Limb (tissue), 2 donors: Measurements from ENCODE around the gene MAP2K4.
"Not testable (repeated sequence)": the region's sequence is repeated elsewhere in the genome, so short reads cannot be mapped to it uniquely, and the experiment has no call there.

ENCODE experiments used
- DNase-seq, 2 donors: peaks; one replicate each; pipeline ENCODE4 v3.0.0-alpha.2; 2016; ENCODE audit errors: extremely low spot score in 2 of 2

The MAP2K4 gene

DNA sequence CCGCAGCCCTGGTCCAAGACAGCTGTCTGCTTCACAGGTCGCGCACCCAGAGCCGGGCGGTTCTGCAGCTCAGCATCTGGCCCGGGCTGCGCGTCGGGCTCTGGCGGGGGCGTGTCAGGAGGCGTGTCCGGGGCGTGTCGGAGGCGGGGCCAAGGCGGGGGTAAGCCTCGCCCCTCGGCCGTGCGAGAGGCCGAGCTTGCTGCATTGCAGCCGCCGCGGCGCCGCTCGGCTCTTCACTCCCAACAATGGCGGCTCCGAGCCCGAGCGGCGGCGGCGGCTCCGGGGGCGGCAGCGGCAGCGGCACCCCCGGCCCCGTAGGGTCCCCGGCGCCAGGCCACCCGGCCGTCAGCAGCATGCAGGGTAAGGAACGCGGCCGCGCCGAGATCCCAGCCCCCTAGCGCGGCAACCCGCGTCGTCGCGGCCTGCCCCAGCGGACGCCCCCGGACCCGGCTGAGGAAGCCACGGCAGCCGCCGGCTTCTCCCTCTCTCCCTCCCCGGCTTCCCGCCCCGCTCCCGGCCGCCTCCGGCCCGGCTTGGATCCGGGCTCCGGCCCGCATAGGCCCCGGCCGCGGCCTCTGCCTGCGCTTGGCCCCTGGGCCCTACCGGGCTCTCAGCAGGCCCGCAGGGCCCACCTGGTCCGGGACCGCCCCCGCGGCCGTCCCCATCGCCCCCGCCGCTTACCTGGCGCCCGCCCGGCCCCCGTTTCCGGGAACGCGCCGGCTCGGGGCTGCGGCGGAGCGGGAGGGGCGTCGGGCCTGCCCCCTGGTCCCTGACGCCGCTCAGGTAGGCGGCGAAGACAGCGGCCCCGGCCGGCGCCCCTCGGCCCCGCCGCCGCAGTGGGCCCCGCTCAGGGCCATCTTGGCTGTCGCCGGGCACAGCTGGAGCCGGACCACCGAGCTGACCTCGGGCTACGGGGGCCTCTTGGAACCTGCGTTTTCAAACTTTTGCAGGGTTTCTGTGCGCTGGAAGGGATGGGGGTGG, at the start of gene MAP2K4:
TSS of gene MAP2K4 (plus strand) at position 236 of the 981 bp plus-strand sequence. CDS start at position 246, 10 bp downstream.
- peak; percentile 88 to 98 for DNase-seq

- not testable (repeated sequence) for DNase-seq
Observed at GRCh38 chr17:11972741-11973140, 47.9 kb upstream of the MAP2K4 start.

DNA sequence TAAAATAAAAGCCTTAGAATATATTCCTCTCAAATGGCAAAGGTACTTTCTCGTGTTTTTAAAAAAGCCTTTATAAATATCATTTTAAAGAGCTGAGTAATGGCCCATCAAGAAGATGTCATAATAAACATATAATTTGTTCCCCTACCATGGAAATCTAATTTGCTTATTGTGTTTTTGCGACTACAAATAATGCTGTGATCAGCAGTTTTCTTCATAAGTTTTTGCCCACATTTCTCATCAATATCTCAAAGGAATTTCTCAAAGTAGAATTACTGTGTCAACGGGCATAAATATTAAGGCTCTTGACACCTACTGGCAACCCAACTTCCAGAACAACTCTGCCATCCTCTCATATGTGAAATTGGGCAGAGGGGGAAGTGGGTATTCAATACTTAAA, 40.9 kb upstream of the MAP2K4 start:
- no peak for DNase-seq

GRCh38 chr17:11980813-11981212, 39.9 kb upstream of the MAP2K4 start:
- DNase-seq: no peak

DNA sequence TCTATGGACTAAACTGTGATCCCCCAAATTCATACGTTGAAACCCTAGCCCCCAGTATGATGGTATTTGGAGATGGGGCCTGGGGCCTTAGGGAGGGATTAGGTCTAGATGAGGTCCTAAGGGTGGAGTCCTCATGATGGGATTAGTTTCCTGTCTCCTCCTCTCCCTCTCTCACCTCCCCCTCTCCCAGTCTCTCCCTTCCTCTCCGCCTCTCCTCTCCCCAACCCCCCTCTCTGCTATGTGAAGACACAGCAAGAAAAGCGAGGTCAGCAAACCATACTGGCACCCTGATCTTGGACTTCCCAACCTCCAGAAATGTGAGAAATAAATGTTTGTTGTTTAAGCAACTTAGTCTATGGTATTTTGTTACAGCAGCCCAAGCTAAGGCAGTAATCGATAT, 38.8 kb upstream of the MAP2K4 start:
- no peak for DNase-seq

DNA sequence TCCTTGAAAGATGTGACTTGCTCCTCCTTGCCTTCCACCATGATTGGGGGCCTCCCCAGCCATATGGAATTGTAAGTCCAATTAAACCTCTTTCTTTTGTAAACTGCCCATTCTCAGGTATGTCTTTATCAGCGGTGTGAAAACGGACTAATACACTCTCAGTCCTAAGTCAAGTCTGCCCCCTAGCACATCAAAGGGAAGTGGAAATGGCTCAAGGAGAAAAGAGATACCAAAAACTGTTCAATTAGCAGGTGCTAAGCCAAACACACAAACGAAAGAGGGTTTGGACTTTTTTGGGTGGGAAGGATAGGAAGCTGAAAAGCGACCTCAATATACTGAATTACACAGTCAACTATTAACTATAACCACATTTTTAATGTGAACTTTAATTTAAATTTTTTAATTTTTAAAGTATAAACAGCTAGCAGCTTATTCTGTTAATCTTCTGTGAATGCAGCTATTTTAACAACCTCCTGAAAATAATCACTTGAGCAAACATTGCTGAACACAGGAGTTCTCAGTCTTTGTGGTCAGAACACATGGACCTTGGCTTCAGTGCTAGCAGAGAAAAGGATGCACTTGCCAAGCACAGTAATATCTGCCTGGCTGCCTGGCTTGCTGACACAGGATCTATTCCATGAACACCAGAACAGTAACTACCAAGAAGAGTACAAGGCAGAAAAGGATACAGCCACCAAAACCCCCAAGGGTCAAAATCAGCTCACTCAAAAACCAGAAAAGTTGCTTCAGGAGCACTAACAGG, 34.3 kb upstream of the MAP2K4 start:
- DNase-seq: no peak

GRCh38 chr17:11986942-11987329, 33.7 kb upstream of the MAP2K4 start:
- DNase-seq: peak in 1 of 2 donors; percentile 77

DNA sequence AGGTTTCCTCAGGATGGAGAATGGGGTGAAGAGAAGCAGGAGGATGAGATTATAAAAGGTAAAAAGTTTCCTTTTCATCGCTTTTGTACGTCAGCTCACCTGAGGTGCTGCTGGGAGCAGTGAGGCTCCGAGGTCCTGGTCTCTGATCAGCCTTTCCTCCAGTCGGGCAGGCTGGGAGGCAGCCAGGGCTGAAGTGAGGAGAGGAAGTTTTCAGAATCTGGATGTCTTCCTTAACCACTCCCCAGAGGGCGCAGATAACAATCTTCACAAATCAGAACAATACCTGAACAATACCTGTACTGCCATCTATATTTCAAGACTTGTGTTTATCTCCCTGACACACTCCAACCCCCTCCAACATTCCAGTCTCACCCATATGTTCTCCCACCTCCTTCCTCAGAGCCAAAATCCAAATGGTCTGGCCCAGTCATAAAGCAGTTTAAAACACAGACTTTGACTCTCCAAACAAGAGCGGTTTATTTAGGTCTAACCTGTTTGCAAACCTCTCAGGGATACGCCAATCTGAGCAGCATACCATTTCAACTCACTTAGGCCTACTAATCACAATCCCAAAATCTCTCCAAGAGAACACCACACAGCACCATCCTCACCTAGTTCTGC, 30.2 kb upstream of the MAP2K4 start:
- DNase-seq: no peak

- no peak for DNase-seq
Observed at GRCh38 chr17:11991461-11991860, 29.2 kb upstream of the MAP2K4 start.

- peak in 1 of 2 donors; percentile 38 for DNase-seq
Observed at GRCh38 chr17:11996722-11997146, 23.9 kb upstream of the MAP2K4 start.

GRCh38 chr17:11997147-11997971, 23.3 kb upstream of the MAP2K4 start, which contains the start of gene ZNF18:
TSS of gene ZNF18 (minus strand) at chr17:11997475. CDS start at chr17:11992829, 4,646 bp downstream.
- DNase-seq: peak; percentile 97

- no peak for DNase-seq
Observed at GRCh38 chr17:11997972-11998233, 22.8 kb upstream of the MAP2K4 start.

DNA sequence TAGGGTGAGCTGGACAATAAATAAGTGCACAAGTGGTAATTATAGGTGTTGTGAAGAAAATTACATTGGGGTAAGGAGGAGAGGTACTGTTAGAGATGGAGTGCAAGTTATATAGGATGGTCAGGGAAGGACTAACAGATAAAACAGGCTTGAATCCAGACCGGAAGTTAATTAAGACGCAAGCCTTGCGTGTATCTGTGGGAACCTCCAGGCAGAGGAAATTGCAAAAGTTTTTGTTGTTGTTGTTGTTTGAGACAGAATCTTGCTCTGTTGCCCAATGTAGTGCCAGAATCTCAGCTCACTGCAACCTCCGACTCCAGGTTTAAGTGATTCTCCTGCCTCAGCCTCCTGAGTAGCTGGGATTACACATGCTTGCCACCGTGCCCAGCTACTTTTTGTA, 21.0 kb upstream of the MAP2K4 start:
- DNase-seq: no peak

DNA sequence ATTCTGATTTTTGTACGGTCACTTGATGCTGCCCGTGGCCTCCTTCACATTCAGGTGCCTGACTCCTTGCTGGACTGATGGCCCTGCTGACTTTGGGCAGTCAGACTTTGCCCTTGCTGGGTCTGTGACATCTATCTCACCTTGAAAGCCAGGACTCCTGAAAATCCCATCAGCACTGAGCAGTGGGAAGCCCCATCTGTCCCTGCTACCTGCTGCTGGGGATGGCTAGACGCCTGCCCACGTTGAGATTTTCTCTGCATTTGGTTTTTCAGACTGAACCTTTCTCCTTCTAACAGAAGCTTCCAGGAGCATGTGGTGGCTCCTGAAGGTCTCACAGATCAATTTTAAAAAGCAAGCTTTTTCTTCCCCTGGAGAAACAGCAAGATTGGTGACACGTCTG, 13.2 kb upstream of the MAP2K4 start:
- DNase-seq: no peak

DNA sequence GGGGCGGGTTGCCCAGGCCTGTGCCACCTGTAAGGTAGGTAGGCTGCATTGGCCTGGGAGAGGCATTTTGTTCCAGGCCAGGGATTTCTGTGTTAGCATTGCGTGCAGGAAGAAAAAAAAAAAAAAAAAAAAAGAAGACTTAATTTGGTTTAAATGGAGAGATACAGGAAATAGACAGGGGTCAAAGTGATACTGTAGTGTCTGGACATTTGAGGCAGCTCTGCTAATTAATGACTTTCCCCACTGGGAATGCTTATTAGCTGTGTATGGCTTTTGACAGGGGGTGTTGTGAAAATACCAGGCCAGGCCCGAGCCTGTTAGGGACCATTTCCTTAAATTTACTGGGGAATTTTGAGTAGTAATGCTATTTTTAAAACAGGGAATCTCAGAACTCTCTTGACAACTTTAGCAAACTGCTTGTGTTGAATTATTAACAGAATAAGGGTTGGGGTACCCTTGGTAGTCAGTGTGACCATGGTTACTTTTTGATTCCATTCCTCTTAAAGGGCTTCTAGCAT, 1.0 kb downstream of the MAP2K4 start:
- no peak for DNase-seq

GRCh38 chr17:12022310-12022709, 1.6 kb downstream of the MAP2K4 start:
- no peak for DNase-seq

GRCh38 chr17:12024327-12024726, 3.6 kb downstream of the MAP2K4 start:
- DNase-seq: no peak

- DNase-seq: no peak
Observed at GRCh38 chr17:12027658-12028057, 7.0 kb downstream of the MAP2K4 start.

DNA sequence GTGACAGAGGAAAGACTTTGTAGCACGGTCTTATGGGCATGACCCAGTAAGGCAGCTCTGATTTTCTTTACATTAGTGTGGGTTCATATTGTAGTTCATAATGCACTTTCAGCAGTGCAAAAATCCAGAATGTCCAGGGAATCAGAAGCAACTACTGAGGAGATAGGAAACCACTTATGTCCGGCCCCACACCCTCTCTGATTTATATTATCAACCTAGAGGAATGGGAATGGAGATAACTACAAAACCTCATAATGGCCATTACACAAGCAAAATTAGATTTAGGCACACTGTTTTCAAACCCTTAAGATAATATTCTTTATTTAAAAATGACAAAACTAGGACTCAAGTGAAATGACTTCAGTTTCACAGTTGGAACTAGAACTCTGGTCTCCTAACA, 7.9 kb downstream of the MAP2K4 start:
- no peak for DNase-seq

DNA sequence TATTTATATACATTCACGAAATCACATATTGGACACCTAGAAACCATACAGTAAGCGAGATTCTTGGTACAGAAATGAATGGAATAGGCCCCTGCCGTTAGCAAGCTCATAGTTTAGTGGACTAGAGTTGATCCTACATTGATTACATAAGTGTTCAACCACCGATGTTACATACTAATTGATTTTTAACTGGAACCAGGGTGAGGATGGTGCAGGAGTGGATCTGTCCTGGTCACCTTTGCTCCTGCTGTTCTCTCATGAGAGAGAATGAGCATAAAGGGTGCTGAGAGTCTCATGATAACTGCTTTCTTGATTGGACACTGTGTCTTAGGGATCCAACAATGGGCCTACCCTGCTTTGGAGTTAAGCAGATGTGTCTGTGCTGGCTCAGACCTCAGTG, 13.9 kb downstream of the MAP2K4 start:
- DNase-seq: no peak

GRCh38 chr17:12035673-12036072, 15.0 kb downstream of the MAP2K4 start:
- no peak for DNase-seq
